HG03354 (cell line): Measurements from ENCODE around the gene MLLT10.
A peak's percentile ranks its signal among the peaks of the same experiment; 100 is the strongest.

Experiments
- ATAC-seq: cut with Tn5 transposase; IDR thresholded peaks from one replicate; pipeline ENCODE4 v1.9.1; 2021; ENCODE audit warnings: mild to moderate bottlenecking; ENCODE audit not compliant: unreplicated experiment, poor library complexity, severe bottlenecking

Gene MLLT10

GRCh38 chr10:21721000-21721665 is 187.1 kb downstream of the MLLT10 start:
- no peak for ATAC-seq

- no peak for ATAC-seq
These were observed 188.2 kb downstream of the MLLT10 start for GRCh38 chr10:21722209-21722608.

- no peak for ATAC-seq
These were observed 190.1 kb downstream of the MLLT10 start for GRCh38 chr10:21724020-21724589.

- ATAC-seq, result peak; percentile 95
These were observed 190.8 kb downstream of the MLLT10 start for GRCh38 chr10:21724687-21725367.

GRCh38 chr10:21726601-21727225 is 192.7 kb downstream of the MLLT10 start:
- ATAC-seq, result no peak

- no peak for ATAC-seq
These were observed 193.6 kb downstream of the MLLT10 start for GRCh38 chr10:21727452-21728168.

GRCh38 chr10:21728618-21729017 is 194.6 kb downstream of the MLLT10 start:
- no peak for ATAC-seq

GRCh38 chr10:21732067-21732772 is 198.2 kb downstream of the MLLT10 start:
- ATAC-seq, result peak; percentile 94

GRCh38 chr10:21733710-21734109 is 199.7 kb downstream of the MLLT10 start:
- no peak for ATAC-seq

GRCh38 chr10:21737106-21737505 is 203.1 kb downstream of the MLLT10 start:
- ATAC-seq, result no peak

- no peak for ATAC-seq
These were observed 207.0 kb downstream of the MLLT10 start for GRCh38 chr10:21740989-21741388.

GRCh38 chr10:21742740-21743412 is 208.8 kb downstream of the MLLT10 start:
- ATAC-seq, result no peak

GRCh38 chr10:21744223-21744622 is 210.2 kb downstream of the MLLT10 start:
- no peak for ATAC-seq

- ATAC-seq, result no peak
These were observed 212.1 kb downstream of the MLLT10 start for GRCh38 chr10:21746118-21746517.

- no peak for ATAC-seq
These were observed 213.8 kb downstream of the MLLT10 start for GRCh38 chr10:21747809-21748208.

GRCh38 chr10:21749788-21750187 is 215.8 kb downstream of the MLLT10 start:
- no peak for ATAC-seq

- ATAC-seq, result no peak
These were observed 216.4 kb downstream of the MLLT10 start for GRCh38 chr10:21750424-21750823.

GRCh38 chr10:21751341-21752310 is 217.6 kb downstream of the MLLT10 start:
- no peak for ATAC-seq
